ENCODE data around the gene PRDM16. TPM values are rescaled to one million over a fixed set of nuclear protein-coding genes. Genes with fewer than 3 reads are reported as not detected.
A peak's percentile ranks its signal among the peaks of the same experiment; 100 is the strongest.

The PRDM16 gene
- total and polyA plus RNA-seq, 2 of the 13 experiments (the other 11 are each of a cell fraction or from before 2014, with no cell fraction given): 0.15 to 0.81 TPM

GRCh38 chr1:3457910-3458883, 389.2 kb downstream of the PRDM16 start (continued):
- TF ChIP-seq, protein P1, sequence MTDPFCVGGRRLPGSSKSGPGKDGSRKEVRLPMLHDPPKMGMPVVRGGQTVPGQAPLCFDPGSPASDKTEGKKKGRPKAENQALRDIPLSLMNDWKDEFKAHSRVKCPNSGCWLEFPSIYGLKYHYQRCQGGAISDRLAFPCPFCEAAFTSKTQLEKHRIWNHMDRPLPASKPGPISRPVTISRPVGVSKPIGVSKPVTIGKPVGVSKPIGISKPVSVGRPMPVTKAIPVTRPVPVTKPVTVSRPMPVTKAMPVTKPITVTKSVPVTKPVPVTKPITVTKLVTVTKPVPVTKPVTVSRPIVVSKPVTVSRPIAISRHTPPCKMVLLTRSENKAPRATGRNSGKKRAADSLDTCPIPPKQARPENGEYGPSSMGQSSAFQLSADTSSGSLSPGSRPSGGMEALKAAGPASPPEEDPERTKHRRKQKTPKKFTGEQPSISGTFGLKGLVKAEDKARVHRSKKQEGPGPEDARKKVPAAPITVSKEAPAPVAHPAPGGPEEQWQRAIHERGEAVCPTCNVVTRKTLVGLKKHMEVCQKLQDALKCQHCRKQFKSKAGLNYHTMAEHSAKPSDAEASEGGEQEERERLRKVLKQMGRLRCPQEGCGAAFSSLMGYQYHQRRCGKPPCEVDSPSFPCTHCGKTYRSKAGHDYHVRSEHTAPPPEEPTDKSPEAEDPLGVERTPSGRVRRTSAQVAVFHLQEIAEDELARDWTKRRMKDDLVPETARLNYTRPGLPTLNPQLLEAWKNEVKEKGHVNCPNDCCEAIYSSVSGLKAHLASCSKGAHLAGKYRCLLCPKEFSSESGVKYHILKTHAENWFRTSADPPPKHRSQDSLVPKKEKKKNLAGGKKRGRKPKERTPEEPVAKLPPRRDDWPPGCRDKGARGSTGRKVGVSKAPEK (CRISPR knock-in tag; IDR thresholded peaks at IDR 0.05; ENCODE audit: borderline replicate concordance): 0 out of 2 replicates have a peak, but pooled peaks have one; percentile 49
- TF ChIP-seq ZNF124 (CRISPR knock-in tag; IDR thresholded peaks at IDR 0.05) (0 out of 2 replicates have a peak, but pooled peaks have one; percentile 28), NR2F6 (IDR thresholded peaks at IDR 0.05) (no peak), NR2F6 (CRISPR knock-in tag; IDR thresholded peaks at IDR 0.05) (peak; percentile 46; the same call in 1 of the 2 replicates), KAT7 (CRISPR knock-in tag; IDR thresholded peaks at IDR 0.05; ENCODE audit: borderline replicate concordance) (no peak), MXI1 (IDR thresholded peaks at IDR 0.05; ENCODE audit: borderline replicate concordance, low read depth, low read length) (peak; percentile 72; the same call in 1 of the 3 replicates), MAFG (CRISPR knock-in tag; IDR thresholded peaks at IDR 0.05) (no peak), ZNF616 (CRISPR knock-in tag; IDR thresholded peaks at IDR 0.05; ENCODE audit: low read depth) (no peak), ZNF607 (CRISPR knock-in tag; IDR thresholded peaks at IDR 0.05; ENCODE audit: borderline replicate concordance) (peak; percentile 21; the same call in 1 of the 2 replicates), MEIS1 (CRISPR knock-in tag; IDR thresholded peaks at IDR 0.05; ENCODE audit: borderline replicate concordance) (peak; percentile 21), IKZF4 (CRISPR knock-in tag; IDR thresholded peaks at IDR 0.05; ENCODE audit: borderline replicate concordance, low read depth, not compliant biosample characterization) (peak; percentile 5), HNF1B (CRISPR knock-in tag; IDR thresholded peaks at IDR 0.05) (peak; percentile 45), POLR2G (IDR thresholded peaks at IDR 0.05; ENCODE audit: low read depth, low read length) (peak; percentile 46)
- TF ChIP-seq, protein P2, sequence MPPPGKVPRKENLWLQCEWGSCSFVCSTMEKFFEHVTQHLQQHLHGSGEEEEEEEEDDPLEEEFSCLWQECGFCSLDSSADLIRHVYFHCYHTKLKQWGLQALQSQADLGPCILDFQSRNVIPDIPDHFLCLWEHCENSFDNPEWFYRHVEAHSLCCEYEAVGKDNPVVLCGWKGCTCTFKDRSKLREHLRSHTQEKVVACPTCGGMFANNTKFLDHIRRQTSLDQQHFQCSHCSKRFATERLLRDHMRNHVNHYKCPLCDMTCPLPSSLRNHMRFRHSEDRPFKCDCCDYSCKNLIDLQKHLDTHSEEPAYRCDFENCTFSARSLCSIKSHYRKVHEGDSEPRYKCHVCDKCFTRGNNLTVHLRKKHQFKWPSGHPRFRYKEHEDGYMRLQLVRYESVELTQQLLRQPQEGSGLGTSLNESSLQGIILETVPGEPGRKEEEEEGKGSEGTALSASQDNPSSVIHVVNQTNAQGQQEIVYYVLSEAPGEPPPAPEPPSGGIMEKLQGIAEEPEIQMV (CRISPR knock-in tag; IDR thresholded peaks at IDR 0.05; ENCODE audit: low read depth): peak; percentile 24; the same call in 1 of the 2 replicates
- TF ChIP-seq, protein P3, sequence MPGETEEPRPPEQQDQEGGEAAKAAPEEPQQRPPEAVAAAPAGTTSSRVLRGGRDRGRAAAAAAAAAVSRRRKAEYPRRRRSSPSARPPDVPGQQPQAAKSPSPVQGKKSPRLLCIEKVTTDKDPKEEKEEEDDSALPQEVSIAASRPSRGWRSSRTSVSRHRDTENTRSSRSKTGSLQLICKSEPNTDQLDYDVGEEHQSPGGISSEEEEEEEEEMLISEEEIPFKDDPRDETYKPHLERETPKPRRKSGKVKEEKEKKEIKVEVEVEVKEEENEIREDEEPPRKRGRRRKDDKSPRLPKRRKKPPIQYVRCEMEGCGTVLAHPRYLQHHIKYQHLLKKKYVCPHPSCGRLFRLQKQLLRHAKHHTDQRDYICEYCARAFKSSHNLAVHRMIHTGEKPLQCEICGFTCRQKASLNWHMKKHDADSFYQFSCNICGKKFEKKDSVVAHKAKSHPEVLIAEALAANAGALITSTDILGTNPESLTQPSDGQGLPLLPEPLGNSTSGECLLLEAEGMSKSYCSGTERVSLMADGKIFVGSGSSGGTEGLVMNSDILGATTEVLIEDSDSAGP (CRISPR knock-in tag; IDR thresholded peaks at IDR 0.05; ENCODE audit: borderline replicate concordance): peak; percentile 36
